PC-9 (cell line): ENCODE results near the gene DAPK2.

ENCODE experiments used
- EZH2 ChIP-seq: fragments of 200-600 bp; sonication (generic); IDR thresholded peaks from 2 replicates; pipeline ENCODE4 v1.8.0; 2017; ENCODE audit warnings: antibody characterized with exemption, low read depth
- TF ChIP-seq, protein P1 (sequence below): fragments of 200-600 bp; sonication (generic); conservative IDR thresholded peaks from 2 replicates; pipeline ENCODE4 v1.6.1; 2017; ENCODE audit warnings: mixed run types, antibody characterized with exemption, mild to moderate bottlenecking, moderate library complexity

- TF ChIP-seq, protein P1, sequence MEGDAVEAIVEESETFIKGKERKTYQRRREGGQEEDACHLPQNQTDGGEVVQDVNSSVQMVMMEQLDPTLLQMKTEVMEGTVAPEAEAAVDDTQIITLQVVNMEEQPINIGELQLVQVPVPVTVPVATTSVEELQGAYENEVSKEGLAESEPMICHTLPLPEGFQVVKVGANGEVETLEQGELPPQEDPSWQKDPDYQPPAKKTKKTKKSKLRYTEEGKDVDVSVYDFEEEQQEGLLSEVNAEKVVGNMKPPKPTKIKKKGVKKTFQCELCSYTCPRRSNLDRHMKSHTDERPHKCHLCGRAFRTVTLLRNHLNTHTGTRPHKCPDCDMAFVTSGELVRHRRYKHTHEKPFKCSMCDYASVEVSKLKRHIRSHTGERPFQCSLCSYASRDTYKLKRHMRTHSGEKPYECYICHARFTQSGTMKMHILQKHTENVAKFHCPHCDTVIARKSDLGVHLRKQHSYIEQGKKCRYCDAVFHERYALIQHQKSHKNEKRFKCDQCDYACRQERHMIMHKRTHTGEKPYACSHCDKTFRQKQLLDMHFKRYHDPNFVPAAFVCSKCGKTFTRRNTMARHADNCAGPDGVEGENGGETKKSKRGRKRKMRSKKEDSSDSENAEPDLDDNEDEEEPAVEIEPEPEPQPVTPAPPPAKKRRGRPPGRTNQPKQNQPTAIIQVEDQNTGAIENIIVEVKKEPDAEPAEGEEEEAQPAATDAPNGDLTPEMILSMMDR: no peak
- TF ChIP-seq EZH2: no peak
These were observed 26.5 kb upstream of the DAPK2 start for GRCh38 chr15:64072812-64073211.
